ENCODE data around the gene DGCR6L.
"Not testable (repeated sequence)": the region's sequence is repeated elsewhere in the genome, so short reads cannot be mapped to it uniquely, and the experiment has no call there.

GRCh38 chr22:20280163-20280562 is 39.7 kb downstream of the DGCR6L start:
- not testable (repeated sequence) for TF ChIP-seq CTCF, POLR2A (IDR thresholded peaks at IDR 0.05)

Data from thyroid gland (tissue), 4 donors.